HG02973 (cell line): ENCODE results near the gene PRSS1.
"Not testable (repeated sequence)": the region's sequence is repeated elsewhere in the genome, so short reads cannot be mapped to it uniquely, and the experiment has no call there.

ENCODE experiments used
- ATAC-seq: cut with Tn5 transposase; IDR thresholded peaks from one replicate; pipeline ENCODE4 v1.9.1; 2021; ENCODE audit warnings: moderate library complexity; ENCODE audit not compliant: unreplicated experiment

PRSS1 gene

GRCh38 chr7:142745745-142746144, 3.5 kb upstream of the PRSS1 start:
- ATAC-seq: no peak

- ATAC-seq: no peak
Measured at GRCh38 chr7:142746264-142746663, 3.0 kb upstream of the PRSS1 start.

- not testable (repeated sequence) for ATAC-seq
Measured at GRCh38 chr7:142748410-142748809, 862 bp upstream of the PRSS1 start.

GRCh38 chr7:142750321-142750938, 1.2 kb downstream of the PRSS1 start:
- ATAC-seq: no peak

- ATAC-seq: not testable (repeated sequence)
Measured at GRCh38 chr7:142751526-142752175, 2.4 kb downstream of the PRSS1 start.

GRCh38 chr7:142752376-142753225, 3.3 kb downstream of the PRSS1 start:
- no peak for ATAC-seq

- no peak for ATAC-seq
Measured at GRCh38 chr7:142753366-142753765, 4.1 kb downstream of the PRSS1 start.

- not testable (repeated sequence) for ATAC-seq
Measured at GRCh38 chr7:142753925-142754491, 4.7 kb downstream of the PRSS1 start.

- no peak for ATAC-seq
Measured at GRCh38 chr7:142754681-142755575, 5.7 kb downstream of the PRSS1 start.

GRCh38 chr7:142758312-142758711, 9.0 kb downstream of the PRSS1 start:
- ATAC-seq: not testable (repeated sequence)

GRCh38 chr7:142759433-142759832, 10.2 kb downstream of the PRSS1 start:
- no peak for ATAC-seq

GRCh38 chr7:142760071-142760642, 10.9 kb downstream of the PRSS1 start:
- no peak for ATAC-seq

- not testable (repeated sequence) for ATAC-seq
Measured at GRCh38 chr7:142761606-142762005, 12.3 kb downstream of the PRSS1 start.

- ATAC-seq: no peak
Measured at GRCh38 chr7:142762104-142762503, 12.8 kb downstream of the PRSS1 start.

- no peak for ATAC-seq
Measured at GRCh38 chr7:142767451-142767850, 18.2 kb downstream of the PRSS1 start.

- no peak for ATAC-seq
Measured at GRCh38 chr7:142767861-142768260, 18.6 kb downstream of the PRSS1 start.

- not testable (repeated sequence) for ATAC-seq
Measured at GRCh38 chr7:142768885-142769284, 19.6 kb downstream of the PRSS1 start.

- no peak for ATAC-seq
Measured at GRCh38 chr7:142770661-142771352, 21.5 kb downstream of the PRSS1 start, which contains the start of gene PRSS2. TSS of gene PRSS2 (plus strand) at chr7:142770970. CDS start at chr7:142770983, 13 bp downstream.

- peak; percentile 87 for ATAC-seq
Measured at GRCh38 chr7:142771353-142771723, 22.1 kb downstream of the PRSS1 start.
